Inferior parietal cortex (tissue), 1 donor: ENCODE measurements around the gene NYAP1.
"Not testable (repeated sequence)": the region's sequence is repeated elsewhere in the genome, so short reads cannot be mapped to it uniquely, and the experiment has no call there.

Experiments used
- DNase-seq: peaks from one replicate; pipeline ENCODE4 v3.0.0-alpha.2; 2016; ENCODE audit errors: extremely low spot score

NYAP1 gene

GRCh38 chr7:100510437-100511239 is 26.9 kb downstream of the NYAP1 start:
- DNase-seq: no peak

GRCh38 chr7:100513212-100513810 is 29.6 kb downstream of the NYAP1 start:
- no peak for DNase-seq

- DNase-seq: no peak
These were observed 31.4 kb downstream of the NYAP1 start for GRCh38 chr7:100515072-100515532.

DNA sequence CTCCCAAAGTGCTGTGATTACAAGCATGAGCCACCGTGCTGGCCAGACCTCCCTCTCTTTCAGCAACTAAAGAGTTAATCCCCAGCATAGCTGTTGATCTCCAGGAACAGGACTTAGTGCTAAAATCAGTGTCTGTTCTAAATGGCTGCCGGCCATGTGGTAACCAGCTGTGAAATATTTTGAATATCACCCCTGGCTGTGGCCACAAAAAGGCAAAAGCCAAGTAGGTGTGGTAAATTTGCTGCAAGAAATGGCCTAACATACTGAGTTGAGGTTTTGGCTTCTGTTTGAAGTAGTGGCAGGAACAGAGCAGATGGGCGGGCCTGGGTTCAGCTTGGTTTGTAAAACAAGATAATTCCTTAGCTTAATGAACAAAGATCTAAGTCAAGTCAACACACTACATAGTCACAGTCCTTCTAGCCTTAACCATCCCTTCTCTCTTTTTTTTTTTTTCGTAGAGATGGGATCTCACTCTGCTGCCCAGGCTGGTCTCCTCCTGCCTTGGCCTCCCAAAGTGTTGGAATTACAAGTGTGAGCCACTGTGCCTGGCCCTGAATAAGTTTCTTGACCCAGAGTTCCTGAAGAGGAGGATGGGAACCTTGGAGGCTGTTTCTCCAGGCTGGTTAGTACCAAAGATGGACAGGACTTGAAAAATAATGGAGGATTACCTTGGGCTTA is 32.5 kb downstream of the NYAP1 start:
- no peak for DNase-seq

GRCh38 chr7:100517305-100517704 is 33.6 kb downstream of the NYAP1 start:
- no peak for DNase-seq

DNA sequence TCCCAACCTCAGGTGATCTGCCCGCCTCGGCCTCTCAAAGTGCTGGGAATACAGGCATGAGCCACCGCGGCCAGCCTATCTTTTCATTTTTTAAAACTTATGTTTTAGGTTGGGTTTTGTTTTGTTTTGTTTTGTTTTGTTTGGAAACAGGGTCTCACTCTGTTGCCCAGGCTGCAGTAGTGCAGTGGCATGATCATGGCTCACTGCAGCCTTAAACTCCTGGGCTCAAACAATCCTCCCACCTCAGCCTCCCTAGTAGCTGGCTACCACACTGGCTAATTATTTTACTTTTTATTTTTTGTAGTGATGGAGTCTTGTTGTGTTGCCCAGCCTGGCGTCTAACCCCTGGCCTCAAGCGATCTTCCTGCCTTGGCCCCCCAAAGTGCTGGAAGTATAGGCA is 35.9 kb downstream of the NYAP1 start:
- DNase-seq: no peak

GRCh38 chr7:100520138-100520537 is 36.4 kb downstream of the NYAP1 start:
- no peak for DNase-seq

DNA sequence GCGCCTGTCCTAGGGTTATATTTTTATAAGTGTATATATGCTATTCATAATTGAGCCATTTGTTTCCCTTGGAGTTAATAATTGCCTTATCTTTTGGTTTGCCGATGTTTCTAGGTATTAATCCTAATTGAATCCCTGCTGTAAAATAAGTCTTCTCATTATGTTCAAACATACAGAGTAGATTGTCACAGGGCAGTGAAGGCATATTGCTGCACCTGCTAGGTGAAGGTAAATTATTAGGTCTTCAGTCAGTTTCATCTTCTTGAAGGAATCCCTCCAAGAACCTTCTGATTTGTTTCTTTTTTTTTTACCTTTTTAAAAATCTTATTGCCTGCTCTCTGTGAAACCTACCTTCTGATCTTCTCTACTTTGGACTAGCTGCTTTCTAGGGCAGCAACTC is 37.3 kb downstream of the NYAP1 start:
- DNase-seq: no peak

DNA sequence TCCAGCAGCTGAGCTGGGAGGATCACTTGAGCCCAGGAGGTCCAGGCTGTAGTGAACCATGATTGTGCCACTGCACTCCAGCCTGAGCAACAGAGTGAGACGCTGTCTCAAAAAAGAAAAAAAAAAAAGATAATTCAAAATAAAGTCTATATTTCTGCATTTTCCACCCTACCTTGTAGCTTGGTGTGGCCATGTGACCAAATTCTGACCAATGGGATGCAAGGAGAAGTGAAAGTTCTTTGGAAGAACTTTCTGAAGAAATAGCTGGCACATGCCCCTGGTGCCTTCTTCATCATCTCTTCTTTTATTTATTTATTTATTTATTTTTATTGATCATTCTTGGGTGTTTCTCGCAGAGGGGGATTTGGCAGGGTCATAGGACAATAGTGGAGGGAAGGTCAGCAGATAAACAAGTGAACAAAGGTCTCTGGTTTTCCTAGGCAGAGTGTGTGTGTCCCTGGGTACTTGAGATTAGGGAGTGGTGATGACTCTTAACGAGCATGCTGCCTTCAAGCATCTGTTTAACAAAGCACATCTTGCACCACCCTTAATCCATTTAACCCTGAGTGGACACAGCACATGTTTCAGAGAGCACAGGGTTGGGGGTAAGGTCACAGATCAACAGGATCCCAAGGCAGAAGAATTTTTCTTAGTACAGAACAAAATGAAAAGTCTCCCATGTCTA is 38.3 kb downstream of the NYAP1 start:
- not testable (repeated sequence) for DNase-seq

GRCh38 chr7:100523192-100523591 is 39.5 kb downstream of the NYAP1 start:
- DNase-seq: not testable (repeated sequence)

DNA sequence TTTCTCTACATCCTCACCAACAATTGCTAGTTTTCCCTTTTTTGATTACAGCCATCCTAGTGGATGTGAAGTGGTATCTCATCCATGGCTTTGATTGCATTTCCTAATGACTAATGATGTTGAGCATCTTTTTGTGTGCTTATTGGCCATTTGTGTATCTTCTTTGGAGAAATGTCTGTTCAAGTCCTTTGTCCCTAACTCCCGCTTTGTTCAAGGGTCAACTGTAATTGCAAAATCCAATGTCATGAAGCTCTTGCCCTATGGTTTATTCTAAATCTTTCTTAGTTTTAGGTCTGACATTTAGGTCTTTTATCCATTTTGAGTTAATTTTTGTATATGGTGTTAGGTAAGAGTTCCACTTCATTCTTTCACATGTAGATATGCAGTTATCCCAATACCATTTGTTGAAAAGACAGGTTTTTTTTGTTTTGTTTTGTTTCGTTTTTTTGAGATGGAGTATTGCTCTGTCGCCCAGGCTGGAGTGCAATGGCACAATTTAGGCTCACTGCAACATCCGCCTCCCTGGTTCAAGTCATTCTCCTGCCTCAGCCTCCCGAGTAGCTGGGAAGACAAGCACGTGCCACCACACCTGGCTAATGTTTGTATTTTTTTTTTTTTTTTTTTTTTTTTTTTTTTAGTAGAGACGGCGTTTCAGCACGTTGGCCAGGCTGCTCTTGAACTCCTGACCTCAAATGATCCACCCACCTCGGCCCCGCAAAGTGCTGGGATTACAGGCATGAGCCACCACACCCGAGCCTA is 44.6 kb downstream of the NYAP1 start:
- not testable (repeated sequence) for DNase-seq

DNA sequence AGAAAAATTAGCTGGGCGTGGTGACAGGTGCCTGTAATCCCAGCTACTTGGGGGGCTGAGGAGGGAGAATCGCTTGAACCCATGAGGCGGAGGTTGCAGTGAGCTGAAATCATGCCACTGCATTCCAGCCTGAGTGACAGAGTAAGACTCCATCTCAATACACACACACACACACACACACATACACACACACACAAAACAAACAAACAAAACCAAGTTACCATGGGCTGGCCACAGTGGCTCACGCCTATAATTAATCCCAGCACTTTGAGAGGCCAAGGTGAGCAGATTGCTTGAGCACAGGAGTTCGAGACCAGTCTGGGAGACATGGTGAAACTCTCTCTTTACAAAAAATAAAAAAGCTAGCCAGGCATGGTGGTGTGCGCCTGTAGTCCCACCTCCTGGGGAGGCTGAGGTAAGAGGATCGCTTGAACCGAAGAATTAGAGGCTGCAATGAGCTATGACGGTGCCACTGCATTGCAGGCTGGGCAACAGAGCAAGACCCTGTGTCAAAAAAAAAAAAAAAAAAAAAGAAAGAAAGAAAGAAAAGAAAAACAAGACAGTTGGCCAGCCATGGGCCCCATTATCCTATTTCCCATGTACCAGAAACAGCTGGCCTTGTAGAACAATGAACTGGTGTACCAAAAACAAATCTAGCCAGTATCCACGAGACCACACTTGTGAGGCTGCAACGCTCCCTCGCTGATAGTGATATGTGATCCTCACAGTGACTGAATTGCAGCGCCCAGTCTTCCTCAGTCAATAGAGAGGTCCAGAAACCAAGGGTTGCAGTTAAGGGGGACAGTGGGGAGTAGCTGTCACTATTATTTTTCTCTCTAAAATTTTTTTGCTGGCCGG is 48.7 kb downstream of the NYAP1 start:
- no peak for DNase-seq

- DNase-seq: not testable (repeated sequence)
These were observed 52.3 kb downstream of the NYAP1 start for GRCh38 chr7:100535982-100536381.

DNA sequence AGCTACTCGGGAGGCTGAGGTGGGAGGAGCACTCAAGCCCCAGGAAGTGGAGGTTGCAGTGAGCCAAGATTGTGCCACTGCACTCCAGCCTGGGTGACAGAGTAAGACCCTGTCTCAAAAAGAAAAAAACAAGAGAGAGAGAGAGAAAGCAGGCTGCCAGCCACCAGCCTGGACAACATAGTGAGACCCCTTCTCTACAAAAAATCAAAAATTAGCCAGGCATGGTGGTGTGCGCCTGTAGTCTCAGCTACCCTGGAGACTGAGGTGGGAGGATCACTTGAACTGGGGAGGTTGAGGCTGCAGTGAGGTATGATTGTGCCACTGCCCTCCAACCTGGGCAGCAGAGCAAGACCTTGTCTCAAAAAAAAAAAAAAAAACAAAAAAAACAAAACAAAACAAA is 53.0 kb downstream of the NYAP1 start:
- not testable (repeated sequence) for DNase-seq

DNA sequence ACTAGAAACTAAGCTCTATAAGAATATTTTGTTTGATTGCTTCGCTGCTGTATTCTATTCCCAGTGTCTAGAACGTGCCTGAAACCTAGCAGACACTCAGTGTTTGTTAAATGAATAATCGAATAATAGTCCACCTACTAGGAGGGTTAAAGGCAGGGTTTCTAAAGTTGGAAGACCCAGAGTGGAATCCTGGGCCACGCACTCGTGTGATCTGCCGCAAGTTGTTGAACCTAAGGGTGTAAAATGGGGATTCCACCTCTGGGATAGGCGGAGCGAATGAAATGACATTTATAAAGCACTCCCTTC is 54.6 kb downstream of the NYAP1 start:
- no peak for DNase-seq

DNA sequence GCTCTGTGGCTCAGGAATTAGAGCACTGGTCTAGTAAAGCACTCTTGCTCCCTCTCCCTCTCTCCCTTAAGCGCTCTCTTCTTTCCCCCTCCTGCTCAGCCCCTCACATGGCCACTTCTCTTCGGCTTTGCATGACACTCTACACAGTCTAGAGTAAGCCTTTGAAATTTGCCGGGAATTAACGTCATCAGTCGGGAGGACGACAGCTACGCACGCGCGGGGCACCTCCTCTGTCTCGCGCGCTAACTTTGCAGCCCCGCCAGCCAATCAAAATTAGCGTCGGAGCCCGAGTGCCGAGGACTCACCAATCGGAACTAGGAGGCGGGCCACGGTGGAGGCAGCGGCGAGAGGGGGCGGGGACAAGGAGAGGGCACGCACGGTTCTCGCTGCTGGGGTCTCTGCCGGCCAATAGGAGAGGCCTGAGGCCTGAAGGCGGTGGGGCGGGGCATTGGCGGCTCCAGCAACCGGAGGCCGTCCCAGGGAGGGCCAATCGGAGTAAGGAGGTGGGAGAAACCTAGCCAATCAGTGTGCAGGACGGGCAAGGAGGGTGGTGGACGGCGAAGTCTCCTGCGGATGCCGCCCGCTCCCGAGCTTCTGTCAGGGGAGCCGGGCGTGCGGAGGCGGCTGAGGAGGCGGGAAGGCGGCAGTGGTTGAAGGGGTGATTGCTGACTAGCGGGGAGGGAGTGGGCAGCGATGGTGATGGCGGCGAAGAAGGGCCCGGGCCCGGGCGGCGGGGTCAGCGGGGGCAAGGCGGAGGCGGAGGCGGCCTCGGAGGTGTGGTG is 55.1 kb downstream of the NYAP1 start, which contains the start of gene AGFG2:
Gene AGFG2, plus strand, starts transcription at position 550 of the 782 bp plus-strand sequence. Its CDS starts 144 bp downstream, at position 694.
- DNase-seq: peak; percentile 100

GRCh38 chr7:100539436-100540006 is 55.8 kb downstream of the NYAP1 start:
- DNase-seq: no peak

DNA sequence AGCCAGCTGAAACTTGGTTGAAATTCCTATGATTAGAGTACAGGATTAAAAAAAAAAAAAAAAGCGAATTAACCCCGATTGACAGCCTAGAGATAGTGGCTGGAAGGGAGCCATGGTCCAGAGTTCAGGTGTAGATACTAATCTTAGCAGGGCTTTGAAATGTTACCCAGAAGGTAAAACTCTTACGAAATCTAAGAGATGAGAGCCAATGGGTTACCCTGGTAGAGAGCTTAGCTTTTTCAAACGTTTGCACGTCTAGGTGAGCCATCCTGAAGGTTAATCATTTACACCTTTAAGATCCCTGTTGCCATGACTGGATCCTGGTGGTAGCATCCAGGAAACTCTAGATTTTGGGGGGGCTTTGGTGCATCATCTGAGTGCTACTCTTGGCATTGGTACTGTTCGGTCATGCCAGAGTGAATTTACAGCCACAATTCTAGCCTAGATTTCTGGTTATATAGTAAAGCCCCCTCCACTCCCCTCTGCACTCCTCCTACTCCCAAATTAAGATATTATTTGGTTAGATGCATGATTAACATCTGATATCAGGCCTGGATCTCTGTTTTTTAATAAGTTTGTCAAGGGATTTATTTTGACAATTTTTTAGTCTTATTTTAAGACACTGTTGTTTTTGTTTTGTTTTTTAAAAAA is 56.5 kb downstream of the NYAP1 start:
- no peak for DNase-seq

- not testable (repeated sequence) for DNase-seq
These were observed 57.6 kb downstream of the NYAP1 start for GRCh38 chr7:100541309-100541708.
